Trophoblast cell (in vitro differentiated cells and primary cell): ENCODE results near the gene TEX10.
A peak's percentile ranks its signal among the peaks of the same experiment; 100 is the strongest.

Experiments
- DNase-seq, 2 donors: peaks; one replicate each; pipeline ENCODE4 v3.0.0-alpha.2; 2016
- H2AFZ ChIP-seq: 2 replicates; pipeline ENCODE4 v1.6.1; 2013; ENCODE audit warnings: low read length, moderate library complexity, mild to moderate bottlenecking; ENCODE audit not compliant: insufficient read depth, poor library complexity
- H2AK5ac ChIP-seq: 2 replicates; pipeline ENCODE4 v1.6.1; 2013; ENCODE audit warnings: mild to moderate bottlenecking, low read length
- H2BK120ac ChIP-seq: 2 replicates; pipeline ENCODE4 v1.6.1; 2013; ENCODE audit warnings: low read length, mild to moderate bottlenecking, moderate library complexity; ENCODE audit not compliant: insufficient read depth, poor library complexity
- H2BK12ac ChIP-seq: 2 replicates; pipeline ENCODE4 v1.6.1; 2013; ENCODE audit warnings: mild to moderate bottlenecking, low read length, moderate library complexity
- H2BK5ac ChIP-seq: 2 replicates; pipeline ENCODE4 v1.6.1; 2013; ENCODE audit warnings: low read length, low read depth, moderate library complexity, mild to moderate bottlenecking; ENCODE audit not compliant: poor library complexity
- H3K14ac ChIP-seq: 2 replicates; pipeline ENCODE4 v1.6.1; 2013; ENCODE audit warnings: mild to moderate bottlenecking, low read length
- H3K18ac ChIP-seq: 2 replicates; pipeline ENCODE4 v1.6.1; 2013; ENCODE audit warnings: mild to moderate bottlenecking, low read length
- H3K23ac ChIP-seq: 2 replicates; pipeline ENCODE4 v1.6.1; 2013; ENCODE audit warnings: low read length
- H3K27ac ChIP-seq: 2 replicates; pipeline ENCODE4 v1.5.1; 2013; ENCODE audit warnings: low read depth, mild to moderate bottlenecking, inconsistent platforms, low read length, moderate library complexity
- H3K27me3 ChIP-seq: 2 replicates; pipeline ENCODE4 v1.6.1; 2013; ENCODE audit warnings: inconsistent platforms, mild to moderate bottlenecking, low read length, moderate library complexity; ENCODE audit not compliant: insufficient read depth
- H3K36me3 ChIP-seq, 2 experiments: 1 replicate in 1 of 2; 2 replicates in 1 of 2; pipeline ENCODE4 v1.6.1; 2013; ENCODE audit warnings: low read length in 2 of 2, mild to moderate bottlenecking in 2 of 2, moderate library complexity in 1 of 2; ENCODE audit not compliant: insufficient read depth in 2 of 2, control insufficient read depth in 1 of 2
- H3K4ac ChIP-seq: 2 replicates; pipeline ENCODE4 v1.6.1; 2013; ENCODE audit warnings: low read depth, mild to moderate bottlenecking, low read length, moderate library complexity
- H3K4me1 ChIP-seq, 2 experiments: 1 replicate in 1 of 2; 2 replicates in 1 of 2; pipeline ENCODE4 v1.6.1; 2013; ENCODE audit warnings: low read length in 2 of 2, mild to moderate bottlenecking in 2 of 2, moderate library complexity in 1 of 2; ENCODE audit not compliant: insufficient read depth in 2 of 2, control insufficient read depth in 1 of 2
- H3K4me2 ChIP-seq: 2 replicates; pipeline ENCODE4 v1.6.1; 2013; ENCODE audit warnings: inconsistent platforms, mild to moderate bottlenecking, low read length, moderate library complexity
- H3K4me3 ChIP-seq: 2 replicates; pipeline ENCODE4 v1.5.1; 2013; ENCODE audit warnings: mild to moderate bottlenecking, low read depth, low read length, inconsistent platforms
- H3K79me1 ChIP-seq: one replicate; pipeline ENCODE4 v1.6.1; 2013; ENCODE audit warnings: low read length
- H3K79me2 ChIP-seq: 2 replicates; pipeline ENCODE4 v1.6.1; 2013; ENCODE audit warnings: low read length, mild to moderate bottlenecking; ENCODE audit not compliant: control insufficient read depth, insufficient read depth, poor library complexity
- H3K9ac ChIP-seq: 2 replicates; pipeline ENCODE4 v1.6.1; 2013; ENCODE audit warnings: mild to moderate bottlenecking, low read length
- H3K9me3 ChIP-seq: 2 replicates; pipeline ENCODE4 v1.6.1; 2013; ENCODE audit warnings: low read depth, mild to moderate bottlenecking, control low read depth, inconsistent platforms, low read length; ENCODE audit not compliant: insufficient read depth
- H4K12ac ChIP-seq: 2 replicates; pipeline ENCODE4 v1.6.1; 2013; ENCODE audit warnings: low read depth, mild to moderate bottlenecking, low read length, moderate library complexity
- H4K8ac ChIP-seq: 2 replicates; pipeline ENCODE4 v1.6.1; 2013; ENCODE audit warnings: low read depth, mild to moderate bottlenecking, low read length, moderate library complexity
- H4K91ac ChIP-seq: one replicate; pipeline ENCODE4 v1.6.1; 2013; ENCODE audit warnings: low read depth, mild to moderate bottlenecking, low read length, moderate library complexity
- WGBS: extraction: QIAGEN DNeasy Blood & Tissue Kit; methylation state at CpG from one replicate; pipeline ENCODE4 v1.1.7; 2013; ENCODE audit warnings: missing lambda C conversion rate; ENCODE audit not compliant: insufficient read length, insufficient coverage; ENCODE audit errors: extremely low coverage; 5-methylcytosine and 5-hydroxymethylcytosine counted together

The TEX10 gene

GRCh38 chr9:100357501-100357900, 4.8 kb upstream of the TEX10 start:
- Histone ChIP-seq H3K4me2 (no peak overlapping the region), H3K4ac (no peak overlapping the region), H3K79me2 (peaks cover 1% of the 10 kb centered on the region), H3K27ac (no peak overlapping the region), H2AFZ (no peak overlapping the region), H3K79me1 (peaks cover 4% of the 10 kb centered on the region), H4K12ac (no peak overlapping the region), H2BK120ac (no peak overlapping the region), H2BK12ac (no peak overlapping the region), H3K9ac (no peak overlapping the region), H3K9me3 (no peaks in the 10 kb centered on the region), H3K18ac (no peak overlapping the region), H4K8ac (no peak overlapping the region), H4K91ac (no peak overlapping the region), H3K23ac (no peak overlapping the region), H3K4me1 (peaks cover 0 to 2% of the 10 kb centered on the region in 2 experiments), H3K36me3 (no peaks in the 10 kb centered on the region), H3K14ac (no peak overlapping the region), H2AK5ac (no peak overlapping the region), H3K27me3 (no peaks in the 10 kb centered on the region), H3K4me3 (no peak overlapping the region), H2BK5ac (no peak overlapping the region)
- DNase-seq: no peak
- WGBS: no CpG with 5 or more reads among the region's 1 CpG

- H3K79me1 ChIP-seq: peaks cover 9% of the 10 kb centered on the region
- no peak overlapping the region for H3K14ac ChIP-seq
- no peak overlapping the region for H3K4ac ChIP-seq
- no peak overlapping the region for H4K8ac ChIP-seq
- H3K9me3 ChIP-seq: no peaks in the 10 kb centered on the region
- no peak overlapping the region for H2AFZ ChIP-seq
- H3K27ac ChIP-seq: no peak overlapping the region
- no peak overlapping the region for H2AK5ac ChIP-seq
- no peak overlapping the region for H3K9ac ChIP-seq
- H3K18ac ChIP-seq: no peak overlapping the region
- no peak overlapping the region for H2BK5ac ChIP-seq
- whole genome bisulfite sequencing: no CpG with 5 or more reads among the region's 2 CpGs
- H3K4me1 ChIP-seq: peaks cover 2 to 4% of the 10 kb centered on the region in 2 experiments
- H3K4me2 ChIP-seq: no peak overlapping the region
- no peaks in the 10 kb centered on the region for H3K36me3 ChIP-seq
- no peak overlapping the region for H3K4me3 ChIP-seq
- no peak overlapping the region for H2BK12ac ChIP-seq
- H4K91ac ChIP-seq: no peak overlapping the region
- no peak overlapping the region for H2BK120ac ChIP-seq
- H3K23ac ChIP-seq: no peak overlapping the region
- no peaks in the 10 kb centered on the region for H3K27me3 ChIP-seq
- no peak overlapping the region for H4K12ac ChIP-seq
- no peak for DNase-seq
- peaks cover 9% of the 10 kb centered on the region for H3K79me2 ChIP-seq
These were observed 2.8 kb upstream of the TEX10 start for GRCh38 chr9:100355561-100355960.

- Histone ChIP-seq H4K12ac (no peak overlapping the region), H3K9ac (no peak overlapping the region), H4K8ac (no peak overlapping the region), H3K18ac (no peak overlapping the region), H3K4me3 (no peak overlapping the region), H3K4me2 (no peak overlapping the region), H2BK5ac (no peak overlapping the region), H3K79me1 (peaks cover 9% of the 10 kb centered on the region), H3K4ac (no peak overlapping the region), H2BK120ac (no peak overlapping the region), H3K79me2 (peaks cover 11% of the 10 kb centered on the region), H3K27ac (no peak overlapping the region), H2BK12ac (no peak overlapping the region), H4K91ac (no peak overlapping the region), H3K36me3 (no peaks in the 10 kb centered on the region), H3K14ac (no peak overlapping the region), H3K27me3 (no peaks in the 10 kb centered on the region), H3K23ac (no peak overlapping the region), H3K9me3 (no peaks in the 10 kb centered on the region), H2AK5ac (no peak overlapping the region), H3K4me1 (peaks cover 4% of the 10 kb centered on the region in 2 experiments), H2AFZ (no peak overlapping the region)
- DNase-seq: no peak
- no CpG with 5 or more reads among the region's 2 CpGs for WGBS
These were observed 1.5 kb upstream of the TEX10 start for GRCh38 chr9:100354121-100354800.

- peaks cover 11% of the 10 kb centered on the region for H3K79me2 ChIP-seq
- H4K91ac ChIP-seq: peak overlapping the region; percentile 89
- peak; percentile 22 to 46 for DNase-seq
- peak overlapping the region; percentile 100 for H3K23ac ChIP-seq
- H2AFZ ChIP-seq: peak overlapping the region; percentile 61
- H3K9me3 ChIP-seq: no peaks in the 10 kb centered on the region
- H4K12ac ChIP-seq: peak overlapping the region; percentile 61
- WGBS: no CpG with 5 or more reads among the region's 43 CpGs
- peak overlapping the region; percentile 91 for H4K8ac ChIP-seq
- no peaks in the 10 kb centered on the region for H3K36me3 ChIP-seq
- H3K4ac ChIP-seq: peak overlapping the region; percentile 93
- peak overlapping the region; percentile 98 for H3K9ac ChIP-seq
- H2BK120ac ChIP-seq: peak overlapping the region; percentile 79
- H3K4me1 ChIP-seq: peaks cover 2 to 4% of the 10 kb centered on the region in 2 experiments
- H2BK5ac ChIP-seq: peak overlapping the region; percentile 80
- peak overlapping the region; percentile 23 for H2AK5ac ChIP-seq
- no peak overlapping the region for H2BK12ac ChIP-seq
- H3K14ac ChIP-seq: peak overlapping the region; percentile 75
- peak overlapping the region; percentile 89 for H3K4me2 ChIP-seq
- H3K79me1 ChIP-seq: peaks cover 9% of the 10 kb centered on the region
- H3K27ac ChIP-seq: peak overlapping the region; percentile 93
- no peaks in the 10 kb centered on the region for H3K27me3 ChIP-seq
- peak overlapping the region; percentile 95 for H3K4me3 ChIP-seq
- peak overlapping the region; percentile 75 for H3K18ac ChIP-seq
These were observed 478 bp downstream of the TEX10 start for GRCh38 chr9:100352201-100352726.
